Cardiac fibroblast (primary cell): Measurements from ENCODE around the gene DAGLA.
A peak's percentile ranks its signal among the peaks of the same experiment; 100 is the strongest.

Experiments
- DNase-seq, 2 donors: peaks; one replicate each; pipeline versions ENCODE4 v3.0.0 to v3.0.0-alpha.2; 2010; ENCODE audit warnings: low read depth in 2 of 2
- H3K4me3 ChIP-seq, 2 donors: replicated peaks in 1 of 2; 1 replicate in 1 of 2; 2 replicates in 1 of 2; pipeline ENCODE4 v1.5.1; 2011; ENCODE audit warnings: low read depth in 2 of 2, low read length in 2 of 2, mild to moderate bottlenecking in 2 of 2, moderate library complexity in 1 of 2
- TF ChIP-seq, protein P1 (sequence below): IDR thresholded peaks from one replicate; pipeline ENCODE4 v1.5.1; 2011; ENCODE audit warnings: low read depth, mild to moderate bottlenecking, low read length, inconsistent platforms

The DAGLA gene

DNA sequence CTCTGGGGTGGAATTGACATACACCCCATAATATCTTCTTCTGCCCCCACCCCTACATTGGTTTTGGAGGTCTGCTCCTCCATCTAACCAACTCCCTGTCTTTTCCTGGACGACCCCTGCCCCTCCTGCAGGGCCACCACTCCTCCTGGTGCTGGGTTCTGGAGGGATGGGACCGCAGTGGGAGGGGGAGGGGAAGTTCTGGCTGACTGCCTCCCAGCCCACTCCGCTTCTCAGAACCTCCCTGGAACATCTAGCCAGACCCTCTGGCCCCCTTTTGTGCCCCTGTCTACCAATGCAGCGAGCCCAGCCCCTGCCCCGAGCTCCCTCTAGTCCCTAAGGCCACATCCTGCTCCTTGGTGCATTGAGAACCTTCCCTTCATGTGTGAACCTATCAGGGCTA, 73.5 kb downstream of the DAGLA start:
- no peak for DNase-seq

DNA sequence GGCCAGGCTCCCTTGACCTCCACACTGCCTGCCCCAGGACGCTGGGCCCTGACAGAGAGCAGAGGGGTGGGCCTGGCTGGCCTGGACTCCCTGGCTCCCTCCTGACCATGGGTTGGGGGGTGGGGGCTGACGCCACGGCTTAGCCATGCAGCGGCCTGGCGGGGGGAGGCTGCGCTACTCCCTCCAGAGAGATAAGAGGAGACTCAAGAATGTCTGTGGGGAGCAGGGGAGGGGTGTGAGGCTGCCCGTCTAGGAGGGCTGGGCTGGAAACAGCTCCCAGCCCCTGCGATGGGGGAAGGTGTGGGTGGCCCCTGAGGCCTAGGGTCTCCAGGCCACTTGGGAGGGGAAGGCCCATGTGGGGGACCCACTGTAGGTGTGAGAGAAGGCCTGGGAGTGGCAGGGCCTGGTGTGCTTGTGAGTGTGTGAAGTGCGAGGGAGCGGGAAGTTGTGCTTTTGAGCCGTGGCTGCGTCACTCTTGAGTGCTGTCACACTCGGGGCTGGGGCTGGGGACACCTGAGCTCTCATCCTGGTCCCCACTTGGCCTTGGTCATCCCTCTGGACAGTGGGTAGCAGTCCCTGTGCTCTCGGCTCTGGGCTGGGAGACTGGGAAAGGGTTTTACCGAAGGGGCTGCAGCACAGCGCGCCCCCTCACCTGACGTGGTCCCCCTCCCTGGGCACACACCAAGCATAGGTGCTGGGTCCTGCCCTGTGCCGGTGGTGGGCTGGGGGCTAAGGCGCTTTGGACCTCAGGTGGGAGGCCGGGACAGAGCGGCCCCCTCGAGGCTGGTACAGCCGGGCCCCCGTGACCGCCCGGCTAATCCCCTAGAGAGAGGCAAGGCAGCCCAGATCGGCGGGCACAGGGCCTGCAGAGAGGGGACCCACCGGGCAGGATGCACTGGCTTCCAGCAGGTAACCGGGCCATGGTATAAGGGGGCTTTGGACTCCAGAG, 74.6 kb downstream of the DAGLA start:
- TF ChIP-seq, protein P1, sequence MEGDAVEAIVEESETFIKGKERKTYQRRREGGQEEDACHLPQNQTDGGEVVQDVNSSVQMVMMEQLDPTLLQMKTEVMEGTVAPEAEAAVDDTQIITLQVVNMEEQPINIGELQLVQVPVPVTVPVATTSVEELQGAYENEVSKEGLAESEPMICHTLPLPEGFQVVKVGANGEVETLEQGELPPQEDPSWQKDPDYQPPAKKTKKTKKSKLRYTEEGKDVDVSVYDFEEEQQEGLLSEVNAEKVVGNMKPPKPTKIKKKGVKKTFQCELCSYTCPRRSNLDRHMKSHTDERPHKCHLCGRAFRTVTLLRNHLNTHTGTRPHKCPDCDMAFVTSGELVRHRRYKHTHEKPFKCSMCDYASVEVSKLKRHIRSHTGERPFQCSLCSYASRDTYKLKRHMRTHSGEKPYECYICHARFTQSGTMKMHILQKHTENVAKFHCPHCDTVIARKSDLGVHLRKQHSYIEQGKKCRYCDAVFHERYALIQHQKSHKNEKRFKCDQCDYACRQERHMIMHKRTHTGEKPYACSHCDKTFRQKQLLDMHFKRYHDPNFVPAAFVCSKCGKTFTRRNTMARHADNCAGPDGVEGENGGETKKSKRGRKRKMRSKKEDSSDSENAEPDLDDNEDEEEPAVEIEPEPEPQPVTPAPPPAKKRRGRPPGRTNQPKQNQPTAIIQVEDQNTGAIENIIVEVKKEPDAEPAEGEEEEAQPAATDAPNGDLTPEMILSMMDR, result no peak
- peak in 1 of 2 donors; percentile 78 for DNase-seq
- H3K4me3 ChIP-seq, result peak overlapping the region in 1 of 2 donors; percentile 15

More for the DNA sequence above, 73.5 kb downstream of the DAGLA start:
- H3K4me3 ChIP-seq, result peak overlapping the region in 1 of 2 donors; percentile 65
- TF ChIP-seq, protein P1, result no peak

DNA sequence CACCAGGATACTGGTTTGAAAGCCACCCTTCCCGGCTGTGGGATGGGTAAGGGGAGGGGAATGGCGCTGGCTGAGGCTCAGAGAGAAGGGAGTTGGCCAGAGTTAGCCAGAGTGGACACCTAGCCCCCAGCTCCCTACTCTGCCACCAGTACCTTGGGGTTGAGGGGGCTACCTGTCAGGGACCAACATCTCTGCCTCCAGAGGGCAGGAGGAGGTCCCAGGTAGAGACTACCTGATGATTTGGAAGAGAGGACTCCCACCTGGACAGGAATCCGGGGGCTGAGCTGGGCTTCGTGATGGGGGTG, 75.9 kb downstream of the DAGLA start:
- DNase-seq, result no peak
- H3K4me3 ChIP-seq, result no peak overlapping the region
- TF ChIP-seq, protein P1, result no peak

DNA sequence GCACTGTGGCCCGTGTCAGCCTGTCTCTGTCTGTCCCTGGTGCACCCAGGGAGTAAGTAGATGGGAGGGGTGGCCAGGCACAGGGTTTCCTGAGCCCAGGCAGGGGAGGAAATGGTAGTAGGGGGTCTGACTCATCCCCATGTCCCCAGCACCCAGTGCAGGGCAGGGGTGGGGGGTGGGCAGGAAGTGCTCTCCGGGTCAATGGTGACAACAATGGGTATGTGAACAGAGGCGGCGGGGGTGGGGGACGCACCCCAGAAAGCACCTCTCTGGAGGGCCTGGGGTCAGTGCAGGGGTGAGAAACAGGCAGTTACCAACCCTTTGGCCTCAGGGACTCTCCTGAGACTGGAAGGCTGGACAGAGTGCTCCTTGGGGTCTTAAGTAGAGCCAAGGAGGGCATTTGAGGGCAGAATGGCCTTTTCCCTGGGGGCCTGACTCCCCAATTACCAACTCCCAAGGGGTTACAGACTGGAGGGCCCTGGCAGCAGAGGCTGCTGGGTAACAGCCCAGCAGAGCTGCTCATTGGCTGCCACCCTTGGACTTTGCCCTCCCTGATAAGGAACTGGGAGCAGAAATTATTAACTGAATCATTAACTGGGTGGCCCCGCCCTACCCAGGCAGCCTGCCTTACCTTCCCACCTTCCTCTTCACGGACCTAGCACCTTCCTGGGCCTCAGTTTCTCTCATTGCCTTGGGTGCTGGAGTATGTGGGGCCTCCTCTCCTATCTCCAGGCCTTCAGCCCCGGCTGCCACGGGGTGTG, 76.4 kb downstream of the DAGLA start:
- H3K4me3 ChIP-seq, result no peak overlapping the region
- TF ChIP-seq, protein P1, result no peak
- DNase-seq, result peak; percentile 46 to 54

DNA sequence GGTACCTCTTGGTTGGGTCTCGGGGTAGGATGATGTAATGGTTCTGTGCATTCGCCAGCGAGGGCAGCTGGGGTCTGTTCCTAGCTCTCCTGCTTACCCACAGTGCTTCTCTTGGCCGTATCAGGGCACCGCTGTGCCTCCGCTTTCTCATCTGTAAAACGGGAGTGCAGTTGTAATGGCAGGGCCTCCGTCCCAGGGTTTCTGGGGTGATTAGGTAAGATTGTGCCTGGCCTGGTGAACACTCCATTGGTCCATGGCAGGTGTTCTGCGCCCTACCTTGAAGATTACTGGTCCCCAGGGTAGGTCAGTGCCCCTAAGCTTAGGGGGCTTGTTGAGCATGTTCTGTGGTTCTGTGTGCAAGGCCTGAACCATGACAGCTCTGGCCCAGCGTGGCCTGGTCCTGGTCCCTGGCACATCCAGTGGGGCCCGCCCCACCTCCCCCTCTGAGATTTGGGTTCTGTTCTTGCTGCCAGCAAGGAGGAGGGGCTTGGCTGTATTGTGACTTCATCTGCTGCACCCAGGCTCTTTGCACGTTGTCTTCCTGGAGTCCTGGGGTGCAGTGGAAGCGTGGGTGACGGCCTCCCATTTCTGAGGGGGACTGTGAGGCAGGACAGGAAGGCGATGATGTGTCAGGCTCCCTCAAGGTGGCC, 77.1 kb downstream of the DAGLA start:
- no peak for DNase-seq
- TF ChIP-seq, protein P1, result no peak

DNA sequence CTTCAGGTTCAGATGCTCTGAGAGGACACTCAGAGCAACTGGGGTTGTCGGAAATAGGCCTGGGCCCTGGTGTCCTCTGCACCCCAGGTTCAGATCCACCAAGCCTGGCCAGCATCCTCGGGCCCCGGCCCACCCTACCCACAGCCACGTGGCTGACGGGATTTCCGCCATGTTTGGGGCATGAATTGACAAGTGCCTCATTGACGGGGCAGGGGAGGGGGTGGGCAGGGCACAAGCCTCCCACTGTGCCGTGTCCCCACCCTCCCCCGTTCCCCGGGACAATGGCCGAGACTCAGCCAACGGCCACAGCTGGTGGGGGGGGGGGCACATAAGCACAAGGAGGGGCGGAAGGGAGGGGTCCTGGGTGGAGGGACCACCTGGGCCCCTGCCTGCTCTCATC, 80.8 kb downstream of the DAGLA start:
- TF ChIP-seq, protein P1, result no peak
- DNase-seq, result no peak
- H3K4me3 ChIP-seq, result no peak overlapping the region

More for the DNA sequence above, 77.1 kb downstream of the DAGLA start:
- H3K4me3 ChIP-seq, result no peak overlapping the region
